Measurements from ENCODE around the gene WDR70.

GRCh38 chr5:37787742-37788141, 408.6 kb downstream of the WDR70 start:
- TF ChIP-seq CTCF (IDR thresholded peaks at IDR 0.05; ENCODE audit: insufficient read depth, low read length, poor library complexity, severe bottlenecking) (no peak), EZH2phosphoT487 (conservative IDR thresholded peaks at IDR 0.05; ENCODE audit: low read length) (no peak)
